SK-N-DZ (cell line): ENCODE results near the gene DHDH.

Experiments used
- DNase-seq: peaks from one replicate; pipeline ENCODE4 v3.0.0-alpha.2; 2015; ENCODE audit warnings: low spot score

Gene DHDH

DNA sequence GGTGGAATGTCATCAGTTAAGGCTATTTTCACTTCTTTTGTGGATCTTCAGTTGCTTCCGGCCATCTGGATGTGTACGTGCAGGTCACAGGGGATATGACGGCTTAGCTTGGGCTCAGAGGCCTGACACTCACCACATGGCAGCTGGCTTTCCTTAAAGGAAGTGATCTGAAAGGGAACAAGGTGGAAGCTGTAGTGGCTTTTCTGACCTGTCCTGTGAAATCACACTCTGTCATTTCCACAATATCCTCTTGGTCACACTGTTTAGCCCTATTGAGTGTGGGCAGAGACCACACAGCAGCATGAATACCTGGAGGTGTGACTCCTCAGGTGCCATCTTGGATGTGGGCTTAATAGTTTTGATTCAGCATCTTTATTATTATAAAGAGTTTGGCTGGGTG, 16.7 kb downstream of the DHDH start:
- no peak for DNase-seq

DNA sequence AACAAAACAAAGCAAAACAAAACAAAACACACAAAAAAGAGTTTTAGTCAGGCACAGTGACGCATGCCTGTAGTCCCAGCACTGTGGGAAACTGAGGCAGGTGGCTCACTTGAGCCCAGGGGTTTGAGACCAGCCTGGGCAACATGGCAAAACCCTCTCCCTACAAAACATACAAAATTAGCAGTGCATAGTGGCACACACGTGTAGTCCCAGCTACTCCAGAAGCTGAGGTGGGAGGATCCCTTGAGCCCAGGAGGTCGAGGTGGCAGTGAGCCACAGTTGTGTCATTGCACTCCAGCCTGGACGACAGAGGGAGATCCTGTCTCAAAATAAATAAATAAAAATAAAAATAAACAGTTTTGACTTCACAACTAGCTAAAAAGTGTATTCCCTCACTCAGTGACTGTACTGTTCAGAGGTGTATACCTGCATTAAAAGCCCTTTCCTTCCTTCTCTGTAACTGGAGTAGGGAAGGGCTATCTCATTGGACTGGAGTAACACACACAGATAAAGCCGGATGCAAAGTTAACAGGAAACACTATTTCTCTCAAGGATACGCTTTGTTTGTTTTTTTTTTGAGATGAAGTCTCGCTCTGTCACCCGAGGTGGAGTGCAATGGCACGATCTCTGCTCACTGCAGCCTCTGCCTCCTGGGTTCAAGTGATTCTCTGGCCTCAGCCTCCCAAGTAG, 17.5 kb downstream of the DHDH start:
- DNase-seq = no peak

DNA sequence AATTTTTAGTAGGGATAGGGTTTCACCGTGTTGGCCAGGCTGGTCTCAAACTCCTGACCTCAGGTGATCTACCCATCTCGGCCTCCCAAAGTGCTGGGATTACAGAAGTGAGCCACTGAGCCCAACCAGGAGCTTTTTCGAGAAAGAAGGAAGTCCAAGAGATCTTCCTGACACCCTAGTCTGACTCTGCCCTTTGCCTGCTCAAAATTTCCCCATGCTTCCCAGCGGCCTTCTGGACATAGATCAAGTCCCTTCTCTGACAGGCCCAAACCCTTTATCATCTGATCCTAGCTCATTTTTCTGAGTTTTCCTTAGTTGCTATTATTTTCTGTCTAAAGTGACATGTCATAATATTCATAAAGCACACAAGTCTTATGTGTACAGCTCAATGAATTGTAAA, 19.6 kb downstream of the DHDH start:
- DNase-seq = no peak

- no peak for DNase-seq
Measured at GRCh38 chr19:48953990-48954594, 20.6 kb downstream of the DHDH start.

GRCh38 chr19:48954595-48955307, 21.3 kb downstream of the DHDH start, which contains the start of gene BAX:
Gene BAX, plus strand, starts transcription at chr19:48954875. Its CDS starts 54 bp downstream, at chr19:48954929.
- DNase-seq = peak; percentile 92

GRCh38 chr19:48955308-48955958, 21.9 kb downstream of the DHDH start:
- DNase-seq = no peak

DNA sequence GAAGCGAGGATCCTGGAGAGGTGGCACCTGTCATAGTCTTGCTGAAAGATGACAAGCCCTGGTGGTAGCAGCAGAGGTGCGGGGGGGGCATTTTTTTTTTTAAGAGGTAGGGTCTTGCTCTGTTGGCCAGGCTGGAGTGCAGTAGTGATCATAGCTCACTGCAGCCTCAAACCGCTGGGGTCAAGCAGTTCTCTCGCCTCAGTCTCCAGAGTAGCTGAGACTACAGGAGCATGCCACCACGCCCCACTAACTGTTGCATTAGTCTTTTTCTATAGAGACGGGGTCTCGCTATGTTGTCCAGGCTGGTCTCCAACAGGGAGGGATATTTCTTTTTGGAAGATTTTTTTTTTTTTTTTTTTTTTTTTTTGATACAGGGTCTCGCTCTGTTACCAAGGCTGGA, 24.5 kb downstream of the DHDH start:
- no peak for DNase-seq

- no peak for DNase-seq
Measured at GRCh38 chr19:48959341-48960239, 26.1 kb downstream of the DHDH start.

- DNase-seq = no peak
Measured at GRCh38 chr19:48961051-48961649, 27.7 kb downstream of the DHDH start.

DNA sequence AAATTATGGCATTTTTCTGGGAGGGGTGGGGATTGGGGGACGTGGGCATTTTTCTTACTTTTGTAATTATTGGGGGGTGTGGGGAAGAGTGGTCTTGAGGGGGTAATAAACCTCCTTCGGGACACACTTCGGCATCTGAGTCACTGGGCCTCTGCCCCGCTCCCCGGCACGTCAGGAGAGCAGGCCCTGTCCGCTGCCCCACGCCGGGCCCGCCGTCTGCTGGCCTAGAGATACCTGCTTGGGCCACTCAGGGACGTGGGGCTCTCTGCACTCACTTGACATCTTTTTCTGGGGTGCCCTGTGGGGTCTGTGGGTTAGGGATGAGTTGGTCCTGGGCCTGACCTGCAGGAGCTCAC, 28.2 kb downstream of the DHDH start:
- no peak for DNase-seq

GRCh38 chr19:48962029-48962848, 28.7 kb downstream of the DHDH start:
- DNase-seq = peak; percentile 29

DNA sequence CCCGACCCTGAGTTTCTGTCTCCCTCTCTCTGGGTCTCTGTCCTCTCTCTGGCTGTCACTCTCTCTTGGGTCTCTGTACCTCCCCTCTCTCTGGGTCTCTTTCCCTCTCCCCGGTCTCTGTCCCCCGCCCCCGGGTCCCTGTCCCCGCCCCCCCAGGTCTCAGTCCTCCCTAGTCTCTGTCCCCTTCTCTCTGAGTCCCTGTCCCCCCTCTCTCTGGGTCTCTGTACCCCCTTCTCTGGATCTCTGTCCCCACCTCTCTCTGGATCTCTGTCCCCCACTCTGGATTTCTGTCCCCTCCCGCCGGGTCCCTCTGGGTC, 29.3 kb downstream of the DHDH start:
- DNase-seq = no peak

GRCh38 chr19:48963371-48964204, 30.1 kb downstream of the DHDH start:
- DNase-seq = peak; percentile 43

DNA sequence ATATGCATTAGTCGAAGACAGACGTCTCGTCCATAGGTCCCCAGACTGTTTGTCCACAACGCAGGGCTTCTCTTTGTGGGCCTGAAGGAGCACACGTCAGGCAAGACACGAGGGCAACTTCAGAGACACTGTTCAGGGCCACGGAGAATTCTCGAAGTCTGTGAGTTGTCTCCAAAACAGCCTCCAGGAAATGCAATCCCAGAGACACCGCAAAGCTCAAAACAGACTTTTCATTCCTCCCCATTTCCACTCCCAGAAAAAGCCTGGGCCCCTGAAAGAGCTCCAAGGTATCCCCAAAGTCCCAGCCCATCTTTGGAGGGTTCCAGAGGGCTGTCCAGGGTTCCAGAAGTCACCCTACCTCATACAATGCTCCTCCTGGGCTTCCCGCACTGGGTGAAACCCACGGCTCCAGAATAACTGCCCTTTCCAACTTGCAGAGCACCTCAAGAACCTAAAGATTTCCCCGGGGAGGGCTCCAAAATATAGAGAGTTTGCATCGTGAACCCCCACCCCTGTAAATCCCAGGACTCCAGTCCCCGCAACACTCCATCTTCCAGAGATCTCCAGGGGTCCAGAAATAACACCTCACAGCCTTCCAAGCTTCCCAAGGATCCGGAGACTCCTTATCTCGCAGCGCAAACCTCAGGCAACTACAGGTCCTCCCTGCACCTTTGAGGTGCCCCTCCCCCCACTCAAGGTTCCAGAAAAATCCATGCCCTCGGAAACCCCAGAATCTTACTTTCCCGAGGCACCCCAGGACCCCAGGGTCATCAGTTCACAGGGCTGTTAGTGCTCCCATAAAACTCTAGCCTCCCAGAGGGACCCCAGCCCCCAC, 30.9 kb downstream of the DHDH start:
- peak; percentile 32 for DNase-seq

GRCh38 chr19:48965040-48965805, 31.7 kb downstream of the DHDH start, which contains the start of gene FTL:
Gene FTL, plus strand, starts transcription at chr19:48965309. Its CDS starts 199 bp downstream, at chr19:48965508.
- peak; percentile 89 for DNase-seq

DNA sequence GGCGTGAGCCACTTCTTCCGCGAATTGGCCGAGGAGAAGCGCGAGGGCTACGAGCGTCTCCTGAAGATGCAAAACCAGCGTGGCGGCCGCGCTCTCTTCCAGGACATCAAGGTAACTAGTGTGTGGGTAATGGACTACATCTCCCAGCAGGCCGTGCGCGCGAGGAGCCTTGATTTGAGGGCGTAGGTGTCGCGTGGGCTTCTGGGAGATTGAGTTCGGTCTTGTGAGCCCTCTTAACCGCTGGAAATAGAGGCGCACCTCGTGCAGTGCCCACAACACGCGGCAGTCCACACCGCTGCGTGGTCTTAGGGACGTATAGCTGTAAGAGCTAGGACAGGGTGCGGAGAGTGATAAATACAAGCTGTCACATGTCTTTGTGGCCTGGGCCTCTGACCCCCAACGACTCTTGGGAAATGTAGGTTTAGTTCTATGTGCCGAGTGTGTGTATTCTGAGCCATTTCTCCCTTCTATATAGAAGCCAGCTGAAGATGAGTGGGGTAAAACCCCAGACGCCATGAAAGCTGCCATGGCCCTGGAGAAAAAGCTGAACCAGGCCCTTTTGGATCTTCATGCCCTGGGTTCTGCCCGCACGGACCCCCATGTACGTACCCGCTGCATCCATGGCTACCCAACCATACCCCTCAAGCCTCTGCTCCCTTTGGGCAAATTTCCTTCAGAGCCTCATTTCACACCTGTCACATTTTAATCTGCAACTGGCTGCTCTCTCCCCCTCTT, 32.5 kb downstream of the DHDH start:
- DNase-seq = peak; percentile 85
